Spleen (tissue), 7 donors: ENCODE data around the gene TRIM16.
"Not testable (repeated sequence)": the region's sequence is repeated elsewhere in the genome, so short reads cannot be mapped to it uniquely, and the experiment has no call there.

Experiments
- CTCF ChIP-seq, 11 experiments: fragments of 200-600 bp in 7 of 11; fragments of 450-650 bp in 4 of 11; sonication (generic) in 4 of 11; IDR thresholded peaks in 8 of 11; conservative IDR thresholded peaks in 3 of 11; 1 replicate in 7 of 11; 2 replicates in 4 of 11; pipeline versions ENCODE4 v1.4.0 to v1.8.0; 2016 to 2021; ENCODE audit warnings: antibody characterized with exemption in 11 of 11, inconsistent platforms in 4 of 11, mild to moderate bottlenecking in 1 of 11
- POLR2A ChIP-seq, 3 donors: fragments of 450-650 bp; IDR thresholded peaks; one replicate each; pipeline ENCODE4 v1.5.1; 2017; ENCODE audit warnings: antibody characterized with exemption in 3 of 3, mild to moderate bottlenecking in 1 of 3
- POLR2AphosphoS5 ChIP-seq, 3 donors: sonication (generic); formaldehyde crosslinking; IDR thresholded peaks; one replicate each; pipeline ENCODE4 v1.5.1; 2017; ENCODE audit warnings: antibody characterized with exemption in 3 of 3
- donor health status: DM: no; HTN: no; CAD: no; lungs with moderate emphysema.
- donor health status: DM: no; HTN: no; CAD: no.
- donor health status: DM: no; HTN: no; CAD: no.

DNA sequence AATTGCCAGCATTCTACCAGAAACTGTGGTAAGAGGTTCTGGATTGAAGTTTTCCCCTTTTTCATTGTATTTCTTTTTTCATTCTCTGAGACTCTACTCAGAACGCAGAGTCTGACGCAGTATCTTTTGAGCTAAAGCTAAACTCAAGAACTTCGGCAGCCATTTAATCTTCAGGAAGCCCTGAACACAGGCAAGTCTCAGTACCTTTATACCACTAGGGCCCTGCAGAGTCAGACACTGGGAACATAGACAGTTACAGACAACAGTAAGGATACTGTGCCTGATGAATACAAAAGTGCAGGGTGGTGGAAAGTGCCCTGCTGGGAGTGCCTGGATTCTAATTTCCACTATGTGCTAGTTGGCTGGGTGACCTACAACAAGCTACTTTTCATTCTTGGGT lies 976 bp downstream of the TRIM16 start:
- not testable (repeated sequence) for TF ChIP-seq CTCF (IDR thresholded peaks at IDR 0.05 in 8 of 11, conservative IDR thresholded peaks at IDR 0.05 in 3 of 11); POLR2A (IDR thresholded peaks at IDR 0.05); POLR2AphosphoS5 (IDR thresholded peaks at IDR 0.05)
